DND-41 (cell line): ENCODE results near the gene PHACTR1.

Experiments used
- ATAC-seq: fragments of 200-7000 bp; cut with Tn5 transposase; 3 replicates; pipeline ENCODE4 v1.9.1; 2021; ENCODE audit warnings: low read depth; ENCODE audit not compliant: insufficient read depth
- DNase-seq: peaks from one replicate; pipeline ENCODE4 v3.0.0-alpha.2; 2020
- H2AFZ ChIP-seq: 2 replicates; pipeline ENCODE4 v1.6.0; 2012; ENCODE audit warnings: low read depth, low read length
- H3K27ac ChIP-seq: 2 replicates; pipeline ENCODE4 v1.5.1; 2012; ENCODE audit warnings: low read length, inconsistent platforms
- H3K27me3 ChIP-seq: fragments of 200-600 bp; sonication (generic); 2 replicates; pipeline ENCODE4 v1.6.0; 2012; ENCODE audit warnings: low read length, mild to moderate bottlenecking, inconsistent platforms; ENCODE audit not compliant: insufficient read depth, poor library complexity
- H3K36me3 ChIP-seq: 2 replicates; pipeline ENCODE4 v1.5.1; 2012; ENCODE audit warnings: low read length, inconsistent platforms; ENCODE audit not compliant: insufficient read depth
- H3K4me1 ChIP-seq: 2 replicates; pipeline ENCODE4 v1.5.1; 2012; ENCODE audit warnings: mild to moderate bottlenecking, low read length; ENCODE audit not compliant: insufficient read depth
- H3K4me2 ChIP-seq: 2 replicates; pipeline ENCODE4 v1.6.0; 2012; ENCODE audit warnings: mild to moderate bottlenecking, moderate library complexity, low read length, inconsistent platforms; ENCODE audit not compliant: insufficient read depth
- H3K4me3 ChIP-seq, 2 experiments: fragments of 200-600 bp in 1 of 2; shearing (Covaris generic) in 1 of 2; 2 replicates each; pipeline ENCODE4 v1.5.1; 2012 to 2016; ENCODE audit warnings: inconsistent platforms in 2 of 2, low read length in 2 of 2, mild to moderate bottlenecking in 2 of 2, low read depth in 1 of 2, moderate library complexity in 1 of 2
- H3K79me2 ChIP-seq: 2 replicates; pipeline ENCODE4 v1.6.0; 2012; ENCODE audit warnings: low read length, inconsistent platforms; ENCODE audit not compliant: insufficient read depth
- H3K9ac ChIP-seq: 2 replicates; pipeline ENCODE4 v1.6.0; 2012; ENCODE audit warnings: low read depth, mild to moderate bottlenecking, inconsistent platforms, low read length, moderate library complexity
- H3K9me3 ChIP-seq: 2 replicates; pipeline ENCODE4 v1.5.1; 2012; ENCODE audit warnings: low read length, moderate library complexity, mild to moderate bottlenecking, inconsistent platforms; ENCODE audit not compliant: insufficient read depth, severe bottlenecking
- H4K20me1 ChIP-seq: 2 replicates; pipeline ENCODE4 v1.6.0; 2012; ENCODE audit warnings: low read length; ENCODE audit not compliant: insufficient read depth
- EZH2 ChIP-seq: IDR thresholded peaks from 3 replicates; pipeline ENCODE4 v1.6.1; 2012; ENCODE audit warnings: borderline replicate concordance, low read depth, mild to moderate bottlenecking, moderate library complexity, low read length, inconsistent platforms; ENCODE audit not compliant: severe bottlenecking
- TF ChIP-seq, protein P1 (sequence below): IDR thresholded peaks from 2 replicates; pipeline ENCODE4 v1.5.1; 2012; ENCODE audit warnings: borderline replicate concordance, low read length, moderate library complexity, mild to moderate bottlenecking; ENCODE audit not compliant: poor library complexity, severe bottlenecking; ENCODE audit errors: extremely low read depth

PHACTR1 gene

DNA sequence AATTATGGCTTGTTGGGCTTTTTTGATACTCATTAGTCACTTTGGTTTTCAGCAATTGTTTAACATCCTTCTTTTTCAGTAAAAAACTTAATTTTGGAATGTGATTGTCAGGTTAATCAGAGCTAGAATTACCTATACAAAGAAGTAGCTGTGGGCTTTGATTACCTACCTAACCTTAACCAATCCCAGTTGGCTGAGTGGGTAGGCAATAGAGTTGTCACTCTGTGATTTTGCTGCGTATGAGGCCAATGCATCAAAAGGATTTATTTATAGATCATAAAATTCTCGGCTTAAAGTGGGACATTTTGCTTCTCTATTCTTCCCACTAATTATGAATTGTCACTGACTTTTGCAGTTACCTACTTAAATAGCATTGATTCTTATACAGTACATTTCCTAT, 111.4 kb downstream of the PHACTR1 start:
- H4K20me1 ChIP-seq: no peaks in the 10 kb centered on the region

DNA sequence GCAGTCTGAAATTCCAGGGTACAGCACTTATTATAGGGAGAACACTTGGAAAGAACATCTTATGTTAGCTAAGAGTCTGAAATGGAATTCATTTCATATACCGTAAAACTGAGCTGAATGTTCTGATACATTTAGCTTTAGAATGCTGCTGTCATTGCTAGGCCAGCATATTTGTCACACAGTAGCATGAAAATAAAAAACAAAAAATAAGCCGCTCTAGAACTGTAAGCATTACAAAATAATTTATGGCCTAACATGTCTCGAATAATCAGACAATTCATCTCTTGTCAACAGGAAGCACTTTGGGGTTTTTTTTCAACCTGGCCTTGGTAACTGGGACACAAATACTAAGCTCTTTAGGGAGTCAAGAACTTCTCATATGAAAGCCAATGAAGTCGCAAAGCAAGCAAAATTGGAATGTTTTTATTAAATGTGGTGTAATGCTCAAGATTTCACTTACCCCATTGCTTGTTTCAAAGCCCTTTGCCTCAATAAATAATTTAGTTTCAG, 115.7 kb downstream of the PHACTR1 start:
- no peak overlapping the region for H3K9ac ChIP-seq
- H2AFZ ChIP-seq: no peak overlapping the region
- TF ChIP-seq EZH2: no peak
- TF ChIP-seq, protein P1, sequence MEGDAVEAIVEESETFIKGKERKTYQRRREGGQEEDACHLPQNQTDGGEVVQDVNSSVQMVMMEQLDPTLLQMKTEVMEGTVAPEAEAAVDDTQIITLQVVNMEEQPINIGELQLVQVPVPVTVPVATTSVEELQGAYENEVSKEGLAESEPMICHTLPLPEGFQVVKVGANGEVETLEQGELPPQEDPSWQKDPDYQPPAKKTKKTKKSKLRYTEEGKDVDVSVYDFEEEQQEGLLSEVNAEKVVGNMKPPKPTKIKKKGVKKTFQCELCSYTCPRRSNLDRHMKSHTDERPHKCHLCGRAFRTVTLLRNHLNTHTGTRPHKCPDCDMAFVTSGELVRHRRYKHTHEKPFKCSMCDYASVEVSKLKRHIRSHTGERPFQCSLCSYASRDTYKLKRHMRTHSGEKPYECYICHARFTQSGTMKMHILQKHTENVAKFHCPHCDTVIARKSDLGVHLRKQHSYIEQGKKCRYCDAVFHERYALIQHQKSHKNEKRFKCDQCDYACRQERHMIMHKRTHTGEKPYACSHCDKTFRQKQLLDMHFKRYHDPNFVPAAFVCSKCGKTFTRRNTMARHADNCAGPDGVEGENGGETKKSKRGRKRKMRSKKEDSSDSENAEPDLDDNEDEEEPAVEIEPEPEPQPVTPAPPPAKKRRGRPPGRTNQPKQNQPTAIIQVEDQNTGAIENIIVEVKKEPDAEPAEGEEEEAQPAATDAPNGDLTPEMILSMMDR: no peak
- H3K4me1 ChIP-seq: no peaks in the 10 kb centered on the region
- H4K20me1 ChIP-seq: no peaks in the 10 kb centered on the region
- ATAC-seq (no peak), DNase-seq (no peak)
- no peaks in the 10 kb centered on the region for H3K79me2 ChIP-seq
- no peak overlapping the region for H3K4me3 ChIP-seq
- H3K36me3 ChIP-seq: no peaks in the 10 kb centered on the region
- no peak overlapping the region for H3K27ac ChIP-seq
- H3K9me3 ChIP-seq: no peaks in the 10 kb centered on the region
- H3K27me3 ChIP-seq: no peaks in the 10 kb centered on the region
- no peak overlapping the region for H3K4me2 ChIP-seq

More for the DNA sequence above, 111.4 kb downstream of the PHACTR1 start:
- Histone ChIP-seq H3K4me3 (no peak overlapping the region), H3K4me2 (no peak overlapping the region), H2AFZ (no peak overlapping the region), H3K9ac (no peak overlapping the region), H3K27me3 (peaks cover 3% of the 10 kb centered on the region), H3K27ac (no peak overlapping the region), H3K4me1 (no peaks in the 10 kb centered on the region), H3K79me2 (no peaks in the 10 kb centered on the region), H3K36me3 (no peaks in the 10 kb centered on the region), H3K9me3 (no peaks in the 10 kb centered on the region)
- TF ChIP-seq, protein P1: no peak
- no peak for TF ChIP-seq EZH2
- DNase-seq: no peak
- ATAC-seq: no peak

DNA sequence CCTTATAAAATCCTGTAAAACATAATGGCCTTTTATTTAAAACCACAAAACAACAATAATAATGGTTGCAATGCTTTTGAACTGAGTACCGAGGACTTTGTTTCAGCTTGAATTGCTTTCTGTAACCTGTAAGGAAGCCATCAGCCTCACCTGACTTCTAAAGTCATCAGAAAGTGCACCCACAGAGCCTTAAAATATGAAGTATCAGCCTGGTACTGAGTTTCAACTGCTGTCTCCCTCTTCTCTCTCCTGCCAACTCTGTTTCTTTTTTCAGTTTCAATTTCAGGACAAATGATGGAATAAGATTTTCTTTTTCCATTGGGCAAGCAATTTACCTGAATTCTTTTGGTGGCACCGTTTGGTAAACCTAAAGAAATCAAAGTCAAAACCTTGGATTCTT, 119.4 kb downstream of the PHACTR1 start:
- DNase-seq (no peak), ATAC-seq (no peak)
- no peaks in the 10 kb centered on the region for H3K79me2 ChIP-seq
- H3K27ac ChIP-seq: no peak overlapping the region
- no peaks in the 10 kb centered on the region for H3K27me3 ChIP-seq
- TF ChIP-seq EZH2: no peak
- TF ChIP-seq, protein P1: no peak
- H4K20me1 ChIP-seq: no peaks in the 10 kb centered on the region
- peaks cover 3% of the 10 kb centered on the region for H3K9me3 ChIP-seq
- no peak overlapping the region for H3K9ac ChIP-seq
- no peak overlapping the region for H3K4me2 ChIP-seq
- no peak overlapping the region for H3K4me3 ChIP-seq
- no peaks in the 10 kb centered on the region for H3K36me3 ChIP-seq
- H2AFZ ChIP-seq: no peak overlapping the region
- H3K4me1 ChIP-seq: no peaks in the 10 kb centered on the region

DNA sequence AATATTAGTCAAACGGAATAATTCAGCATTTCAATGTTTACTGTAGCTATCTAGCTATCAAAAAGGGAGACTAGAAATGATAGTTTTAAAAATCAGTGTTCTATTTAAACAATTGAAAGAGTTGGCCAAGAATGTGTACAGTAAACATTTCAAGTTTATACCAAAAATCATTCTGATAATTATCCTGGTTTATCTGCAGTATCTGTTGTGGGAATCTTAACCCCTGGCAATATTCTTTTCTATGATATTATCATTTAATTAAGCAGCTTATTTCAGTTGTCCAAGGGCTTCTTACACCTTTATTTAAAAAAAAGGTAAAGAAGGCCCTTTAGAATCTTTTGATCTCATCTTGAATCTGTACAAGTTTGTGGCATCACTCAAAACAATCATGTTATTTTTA, 125.1 kb downstream of the PHACTR1 start:
- Histone ChIP-seq H2AFZ (no peak overlapping the region), H3K79me2 (no peaks in the 10 kb centered on the region), H3K4me3 (no peak overlapping the region), H3K27ac (no peak overlapping the region), H3K27me3 (no peaks in the 10 kb centered on the region), H3K36me3 (no peaks in the 10 kb centered on the region), H3K9me3 (peaks cover 3% of the 10 kb centered on the region), H4K20me1 (no peaks in the 10 kb centered on the region), H3K9ac (no peak overlapping the region), H3K4me2 (no peak overlapping the region), H3K4me1 (no peaks in the 10 kb centered on the region)
- ATAC-seq: no peak
- DNase-seq: no peak
- TF ChIP-seq, protein P1: no peak
- TF ChIP-seq EZH2: no peak
